AG10803 (cell line): ENCODE results near the gene TTC23.
A peak's percentile ranks its signal among the peaks of the same experiment; 100 is the strongest.

Source experiments
- DNase-seq: peaks from one replicate; pipeline ENCODE4 v3.0.0; 2010; ENCODE audit warnings: low read depth
- H3K4me3 ChIP-seq: 2 replicates; pipeline ENCODE4 v1.5.1; 2011; ENCODE audit warnings: mild to moderate bottlenecking, low read length, control low read depth
- TF ChIP-seq, protein P1 (sequence below): conservative IDR thresholded peaks from 2 replicates; pipeline ENCODE4 v1.5.1; 2011; ENCODE audit warnings: mild to moderate bottlenecking, low read length, control low read depth, inconsistent platforms

The TTC23 gene

DNA sequence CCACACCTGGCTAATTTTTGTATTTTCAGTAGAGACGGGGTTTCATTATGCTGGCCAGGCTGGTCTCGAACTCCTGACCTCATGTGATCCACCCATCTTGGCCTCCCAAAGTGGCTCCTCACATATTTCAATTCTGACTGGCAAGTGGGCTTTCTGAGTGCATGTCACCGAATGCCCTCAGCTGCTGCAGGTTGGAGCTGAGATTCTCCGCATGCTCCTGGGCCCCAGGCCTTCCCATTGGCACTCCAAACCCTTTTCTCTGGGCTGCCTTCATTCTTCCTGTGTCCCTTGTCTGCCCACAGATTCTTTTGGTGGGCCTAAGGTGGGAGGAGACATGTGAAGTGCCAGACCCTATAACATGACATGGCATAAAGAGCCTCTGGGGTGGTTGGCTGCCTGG is 77.2 kb downstream of the TTC23 start:
- TF ChIP-seq, protein P1, sequence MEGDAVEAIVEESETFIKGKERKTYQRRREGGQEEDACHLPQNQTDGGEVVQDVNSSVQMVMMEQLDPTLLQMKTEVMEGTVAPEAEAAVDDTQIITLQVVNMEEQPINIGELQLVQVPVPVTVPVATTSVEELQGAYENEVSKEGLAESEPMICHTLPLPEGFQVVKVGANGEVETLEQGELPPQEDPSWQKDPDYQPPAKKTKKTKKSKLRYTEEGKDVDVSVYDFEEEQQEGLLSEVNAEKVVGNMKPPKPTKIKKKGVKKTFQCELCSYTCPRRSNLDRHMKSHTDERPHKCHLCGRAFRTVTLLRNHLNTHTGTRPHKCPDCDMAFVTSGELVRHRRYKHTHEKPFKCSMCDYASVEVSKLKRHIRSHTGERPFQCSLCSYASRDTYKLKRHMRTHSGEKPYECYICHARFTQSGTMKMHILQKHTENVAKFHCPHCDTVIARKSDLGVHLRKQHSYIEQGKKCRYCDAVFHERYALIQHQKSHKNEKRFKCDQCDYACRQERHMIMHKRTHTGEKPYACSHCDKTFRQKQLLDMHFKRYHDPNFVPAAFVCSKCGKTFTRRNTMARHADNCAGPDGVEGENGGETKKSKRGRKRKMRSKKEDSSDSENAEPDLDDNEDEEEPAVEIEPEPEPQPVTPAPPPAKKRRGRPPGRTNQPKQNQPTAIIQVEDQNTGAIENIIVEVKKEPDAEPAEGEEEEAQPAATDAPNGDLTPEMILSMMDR, result no peak
- H3K4me3 ChIP-seq, result no peak overlapping the region
- no peak for DNase-seq

DNA sequence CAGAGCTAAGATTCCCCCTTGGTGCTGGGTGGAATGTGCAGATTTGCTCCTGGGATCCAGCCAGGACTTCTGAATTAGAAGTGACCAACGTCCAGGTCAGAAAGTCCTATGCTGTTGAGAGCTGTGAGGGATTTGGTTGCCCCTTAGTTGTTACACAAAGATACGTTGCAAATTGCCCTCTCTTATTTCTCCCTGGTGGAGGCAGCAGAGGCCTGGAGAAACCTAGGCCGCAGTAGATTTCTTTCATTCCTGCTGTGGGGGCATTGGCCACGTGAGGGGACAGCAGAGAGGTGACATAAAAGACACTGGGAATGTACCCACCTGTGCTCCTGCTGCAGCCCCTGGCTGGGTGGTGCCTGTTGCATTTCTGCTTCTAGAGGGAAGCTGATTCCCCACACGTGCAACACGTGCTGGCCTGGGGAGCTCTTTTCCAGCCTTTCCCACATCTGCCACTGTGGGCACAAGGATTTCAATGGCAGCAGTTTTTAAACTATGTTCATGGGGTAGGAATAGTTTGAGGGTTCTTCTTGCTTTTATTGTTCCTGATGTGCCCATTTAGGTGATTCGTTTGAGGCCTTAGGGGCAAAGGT is 78.8 kb downstream of the TTC23 start:
- no peak for DNase-seq
- no peak overlapping the region for H3K4me3 ChIP-seq
- TF ChIP-seq, protein P1, result no peak

DNA sequence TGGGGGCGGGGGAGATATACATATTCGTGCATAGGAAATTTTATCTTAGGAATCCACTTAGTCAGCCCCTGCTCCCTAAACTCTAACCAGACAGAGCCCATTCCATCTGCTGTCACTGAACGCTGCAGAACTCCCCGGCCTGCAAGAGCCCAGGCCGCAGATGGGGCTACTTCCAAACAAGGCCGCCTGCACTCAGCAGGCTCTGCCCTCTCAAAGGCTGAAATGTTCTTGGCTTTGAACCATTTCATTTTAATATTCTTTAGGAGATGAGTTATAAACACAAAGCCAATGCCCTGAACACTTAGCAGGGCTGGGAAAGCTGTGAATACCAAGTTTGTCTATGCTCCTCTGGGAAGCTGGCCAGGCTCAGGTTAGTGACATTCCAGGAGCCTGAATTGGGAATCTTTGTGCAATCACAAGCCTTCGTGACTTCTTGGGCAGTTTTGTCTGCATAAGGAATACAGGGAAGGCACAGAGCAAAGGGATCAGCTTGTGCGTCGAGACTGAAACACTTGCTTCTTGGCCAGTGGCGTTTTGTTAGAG is 79.5 kb downstream of the TTC23 start:
- TF ChIP-seq, protein P1, result no peak
- H3K4me3 ChIP-seq, result no peak overlapping the region
- DNase-seq, result peak; percentile 61

DNA sequence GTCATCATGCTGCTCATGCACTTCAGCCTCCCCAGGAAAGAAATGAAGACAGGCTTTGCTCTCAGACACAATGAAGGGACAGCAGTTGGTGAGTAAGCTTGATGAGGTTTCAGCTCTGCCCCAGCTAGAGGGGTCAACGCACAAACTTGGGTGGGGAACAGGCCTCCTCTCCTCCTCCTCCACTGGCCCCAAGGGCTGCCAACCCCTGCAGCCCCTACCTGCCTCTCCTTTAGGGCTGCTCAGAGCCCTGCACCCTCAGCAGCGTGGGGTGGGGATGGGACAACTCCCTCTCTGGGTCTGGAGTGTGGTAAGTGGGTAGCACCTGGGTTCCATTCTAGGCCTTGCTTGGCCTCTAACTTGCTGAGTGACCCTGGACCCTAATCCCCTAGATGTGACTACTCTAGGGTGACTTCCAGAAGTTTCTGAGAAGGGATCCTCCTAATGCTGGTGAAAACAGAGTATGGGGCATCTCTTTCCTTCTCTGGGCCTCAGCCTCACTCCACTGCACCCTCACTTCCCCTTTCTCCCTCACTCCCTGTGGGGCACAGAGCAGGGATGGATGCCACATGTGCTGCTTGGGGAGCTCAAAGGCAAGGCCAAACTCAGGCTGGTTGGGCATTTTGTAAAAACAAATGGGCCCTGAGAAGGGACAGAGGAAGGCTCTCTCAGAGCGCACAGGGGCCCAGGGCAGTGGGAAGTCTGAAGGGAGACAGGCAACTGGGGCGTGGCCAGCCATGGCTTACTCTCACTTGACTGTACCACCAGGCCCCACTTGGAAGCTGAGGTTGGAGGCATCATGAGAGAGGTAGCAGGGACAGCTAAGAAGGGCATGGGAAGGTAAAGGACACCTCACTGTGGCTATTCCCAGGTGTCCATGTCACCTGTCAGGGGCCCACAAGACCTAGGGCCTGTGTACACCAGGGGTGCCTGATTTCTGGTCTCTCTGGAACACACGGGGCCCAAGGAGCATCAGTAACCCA is 80.5 kb downstream of the TTC23 start:
- TF ChIP-seq, protein P1, result no peak
- DNase-seq, result no peak
- H3K4me3 ChIP-seq, result no peak overlapping the region

DNA sequence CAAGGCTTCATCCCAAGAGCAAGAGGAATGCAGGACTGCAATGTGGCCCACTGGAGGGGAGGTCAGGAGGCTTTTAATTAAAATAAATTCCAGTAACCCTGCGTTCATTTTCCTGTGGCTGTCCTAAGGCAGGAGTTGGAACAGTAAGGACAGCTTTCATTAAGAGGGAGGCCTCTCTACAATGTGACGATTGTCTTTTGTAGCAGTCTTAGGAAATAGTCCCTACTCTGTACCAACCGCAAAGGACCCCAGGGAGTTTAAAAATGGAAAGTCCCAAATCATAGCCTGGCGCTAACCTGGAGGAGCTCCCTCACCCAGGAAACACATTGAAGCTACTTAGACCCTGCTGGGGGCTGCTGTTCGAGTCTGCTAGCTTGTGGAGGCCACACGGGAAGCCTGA is 81.7 kb downstream of the TTC23 start:
- TF ChIP-seq, protein P1, result no peak
- no peak overlapping the region for H3K4me3 ChIP-seq
- DNase-seq, result no peak

DNA sequence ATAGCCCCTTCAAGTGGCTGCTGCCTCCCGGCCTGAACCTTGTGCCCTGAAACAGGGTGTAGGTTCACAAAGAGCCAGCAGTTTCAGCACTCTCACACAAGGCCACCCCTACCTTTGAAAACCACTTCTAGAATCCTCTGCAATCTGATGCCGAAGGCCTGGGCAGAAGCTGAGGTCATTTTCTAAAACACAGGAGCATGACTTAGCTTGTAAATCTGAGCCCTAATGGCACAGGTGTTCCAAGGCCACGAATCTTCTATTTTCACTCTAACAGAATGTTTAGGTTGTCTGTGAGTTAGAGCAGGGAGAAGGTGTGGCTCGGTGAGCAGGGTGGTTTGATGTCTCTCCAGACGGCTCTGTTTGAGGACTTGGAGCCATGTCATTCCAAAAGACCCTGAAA is 82.2 kb downstream of the TTC23 start:
- TF ChIP-seq, protein P1, result no peak
- no peak overlapping the region for H3K4me3 ChIP-seq

More for the DNA sequence above, 82.2 kb downstream of the TTC23 start:
- no peak for DNase-seq
